T-helper 1 cell (primary cell): ENCODE data around the gene TMEM132D.
"Not testable (repeated sequence)": the region's sequence is repeated elsewhere in the genome, so short reads cannot be mapped to it uniquely, and the experiment has no call there.

Experiments used
- DNase-seq, 5 donors: peaks; one replicate each; pipeline ENCODE4 v3.0.0-alpha.2; 2012 to 2020
- total RNA-seq, 4 donors: gene quantifications; one replicate each; lab custom pipeline; 2026; lab: John Stamatoyannopoulos, UW

TMEM132D gene
- 0 reads per million in 4 donors for total RNA-seq

- no peak for DNase-seq
These were observed at the start of gene TMEM132D for GRCh38 chr12:129903956-129904829. TSS of gene TMEM132D (minus strand) at chr12:129904025.

- no peak for DNase-seq
These were observed 45.8 kb upstream of the TMEM132D start for GRCh38 chr12:129949651-129950050.

GRCh38 chr12:129941618-129942017, 37.8 kb upstream of the TMEM132D start:
- DNase-seq, result no peak

- DNase-seq, result no peak
These were observed 34.3 kb upstream of the TMEM132D start for GRCh38 chr12:129938089-129938488.

GRCh38 chr12:129937426-129937825, 33.6 kb upstream of the TMEM132D start:
- no peak for DNase-seq

- no peak for DNase-seq
These were observed 24.8 kb upstream of the TMEM132D start for GRCh38 chr12:129928643-129929042.

- DNase-seq, result no peak
These were observed 23.6 kb upstream of the TMEM132D start for GRCh38 chr12:129927316-129927900.

- peak in 1 of 5 donors; percentile 4 for DNase-seq
These were observed 7.7 kb upstream of the TMEM132D start for GRCh38 chr12:129911428-129912049.

GRCh38 chr12:129909051-129910020, 5.5 kb upstream of the TMEM132D start:
- DNase-seq, result no peak

- no peak for DNase-seq
These were observed 506 bp downstream of the TMEM132D start for GRCh38 chr12:129903092-129903945.

GRCh38 chr12:129902371-129903091, 1.3 kb downstream of the TMEM132D start:
- no peak for DNase-seq

GRCh38 chr12:129901254-129901653, 2.6 kb downstream of the TMEM132D start:
- no peak for DNase-seq

GRCh38 chr12:129900306-129900705, 3.5 kb downstream of the TMEM132D start:
- no peak for DNase-seq

GRCh38 chr12:129899045-129899444, 4.8 kb downstream of the TMEM132D start:
- DNase-seq, result not testable (repeated sequence)

- DNase-seq, result no peak
These were observed 10.1 kb downstream of the TMEM132D start for GRCh38 chr12:129893691-129894090.

- no peak for DNase-seq
These were observed 16.7 kb downstream of the TMEM132D start for GRCh38 chr12:129887101-129887500.

GRCh38 chr12:129886541-129886940, 17.3 kb downstream of the TMEM132D start:
- no peak for DNase-seq

GRCh38 chr12:129885287-129885686, 18.5 kb downstream of the TMEM132D start:
- no peak for DNase-seq

- DNase-seq, result no peak
These were observed 26.4 kb downstream of the TMEM132D start for GRCh38 chr12:129877411-129877810.

GRCh38 chr12:129873833-129874208, 30.0 kb downstream of the TMEM132D start:
- no peak for DNase-seq
